IMR-90 (cell line): ENCODE results near the gene ARMCX4.

Experiments
- FOS ChIP-seq: fragments of 150-350 bp; IDR thresholded peaks from 2 replicates; pipeline ENCODE4 v1.6.1; 2016; ENCODE audit warnings: low read depth, low read length
- MAZ ChIP-seq: IDR thresholded peaks from 2 replicates; pipeline ENCODE4 v1.6.1; 2012; ENCODE audit warnings: low read depth, mild to moderate bottlenecking, low read length, improper control_type of control experiment, moderate library complexity, borderline replicate concordance
- MXI1 ChIP-seq: IDR thresholded peaks from 2 replicates; pipeline ENCODE4 v1.6.1; 2012; ENCODE audit warnings: low read depth, mild to moderate bottlenecking, low read length, moderate library complexity, borderline replicate concordance
- POLR2A ChIP-seq: IDR thresholded peaks from 2 replicates; pipeline ENCODE4 v1.6.1; 2012; ENCODE audit warnings: mild to moderate bottlenecking, low read depth, low read length
- RAD21 ChIP-seq: IDR thresholded peaks from 2 replicates; pipeline ENCODE4 v1.6.1; 2012; ENCODE audit warnings: low read length, improper control_type of control experiment
- TF ChIP-seq, protein P1 (sequence below): conservative IDR thresholded peaks from 2 replicates; pipeline ENCODE4 v1.5.1; 2012; ENCODE audit warnings: mild to moderate bottlenecking, low read depth, low read length, improper control_type of control experiment
- TF ChIP-seq, protein P2 (sequence below): fragments of 150-350 bp; IDR thresholded peaks from 2 replicates; pipeline ENCODE4 v1.6.1; 2017; ENCODE audit warnings: mild to moderate bottlenecking, antibody characterized with exemption, low read length, low read depth

DNA sequence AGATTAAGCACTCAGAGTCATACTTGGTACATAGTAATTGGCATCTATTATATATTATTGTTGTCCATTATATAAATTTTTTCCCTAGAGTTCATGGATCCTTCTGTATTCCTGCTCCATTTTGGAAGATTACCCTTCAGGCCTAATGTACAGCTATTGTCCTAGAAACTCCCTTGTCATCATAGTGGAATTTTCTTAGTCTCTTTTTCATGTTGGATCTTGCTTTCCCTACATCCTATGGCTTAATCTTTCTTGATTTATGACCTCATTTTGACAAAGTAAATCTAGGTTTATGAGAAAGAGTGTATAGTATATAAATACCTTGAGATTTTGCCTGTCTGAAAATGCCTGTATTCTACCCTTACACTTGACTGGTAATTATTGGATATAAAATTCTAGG is 22.1 kb downstream of the ARMCX4 start:
- no peak for TF ChIP-seq POLR2A
- TF ChIP-seq, protein P1, sequence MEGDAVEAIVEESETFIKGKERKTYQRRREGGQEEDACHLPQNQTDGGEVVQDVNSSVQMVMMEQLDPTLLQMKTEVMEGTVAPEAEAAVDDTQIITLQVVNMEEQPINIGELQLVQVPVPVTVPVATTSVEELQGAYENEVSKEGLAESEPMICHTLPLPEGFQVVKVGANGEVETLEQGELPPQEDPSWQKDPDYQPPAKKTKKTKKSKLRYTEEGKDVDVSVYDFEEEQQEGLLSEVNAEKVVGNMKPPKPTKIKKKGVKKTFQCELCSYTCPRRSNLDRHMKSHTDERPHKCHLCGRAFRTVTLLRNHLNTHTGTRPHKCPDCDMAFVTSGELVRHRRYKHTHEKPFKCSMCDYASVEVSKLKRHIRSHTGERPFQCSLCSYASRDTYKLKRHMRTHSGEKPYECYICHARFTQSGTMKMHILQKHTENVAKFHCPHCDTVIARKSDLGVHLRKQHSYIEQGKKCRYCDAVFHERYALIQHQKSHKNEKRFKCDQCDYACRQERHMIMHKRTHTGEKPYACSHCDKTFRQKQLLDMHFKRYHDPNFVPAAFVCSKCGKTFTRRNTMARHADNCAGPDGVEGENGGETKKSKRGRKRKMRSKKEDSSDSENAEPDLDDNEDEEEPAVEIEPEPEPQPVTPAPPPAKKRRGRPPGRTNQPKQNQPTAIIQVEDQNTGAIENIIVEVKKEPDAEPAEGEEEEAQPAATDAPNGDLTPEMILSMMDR: no peak
- TF ChIP-seq RAD21: no peak
- no peak for TF ChIP-seq MAZ
- TF ChIP-seq MXI1: no peak
- TF ChIP-seq, protein P2, sequence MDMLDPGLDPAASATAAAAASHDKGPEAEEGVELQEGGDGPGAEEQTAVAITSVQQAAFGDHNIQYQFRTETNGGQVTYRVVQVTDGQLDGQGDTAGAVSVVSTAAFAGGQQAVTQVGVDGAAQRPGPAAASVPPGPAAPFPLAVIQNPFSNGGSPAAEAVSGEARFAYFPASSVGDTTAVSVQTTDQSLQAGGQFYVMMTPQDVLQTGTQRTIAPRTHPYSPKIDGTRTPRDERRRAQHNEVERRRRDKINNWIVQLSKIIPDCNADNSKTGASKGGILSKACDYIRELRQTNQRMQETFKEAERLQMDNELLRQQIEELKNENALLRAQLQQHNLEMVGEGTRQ: no peak
- TF ChIP-seq FOS: no peak
